ENCODE data around the gene IL4I1.
A peak's percentile ranks its signal among the peaks of the same experiment; 100 is the strongest.

IL4I1 gene

DNA sequence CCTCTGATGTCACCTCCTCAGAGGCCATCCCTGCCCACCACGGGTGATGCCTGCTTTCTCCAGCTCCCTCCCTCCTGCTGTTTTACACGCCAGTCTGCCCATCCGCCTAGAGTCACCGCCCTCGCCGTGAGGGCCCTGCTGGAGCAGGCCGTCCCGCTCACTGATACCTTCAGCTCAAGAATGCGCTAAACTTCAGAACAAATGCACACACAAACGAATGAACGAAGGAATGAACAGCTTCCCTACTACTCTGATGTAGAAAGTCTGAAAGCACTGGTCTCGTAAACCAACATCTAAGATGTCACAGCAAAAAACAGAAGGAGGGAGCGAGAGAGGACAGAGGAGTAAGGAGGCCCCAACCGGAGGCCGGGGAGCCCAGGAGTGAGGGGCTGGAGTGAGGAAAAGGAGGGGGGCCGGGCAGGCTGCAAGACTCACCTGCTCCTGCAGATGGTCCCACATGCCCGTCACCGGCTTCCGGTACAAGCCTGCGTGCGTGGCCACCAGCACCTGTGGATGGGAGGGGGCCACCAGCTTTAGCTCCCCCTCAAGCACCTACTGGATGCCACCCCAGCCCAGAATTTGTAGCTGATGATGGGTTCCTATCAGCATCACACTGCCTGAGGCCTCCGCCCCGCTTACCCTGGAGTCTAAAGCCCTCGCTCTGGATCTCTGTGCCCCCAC lies 33.3 kb downstream of the IL4I1 start:
- TF ChIP-seq GATA1 (IDR thresholded peaks at IDR 0.05; ENCODE audit: low read depth, low read length): no peak
- no peak for DNase-seq

DNA sequence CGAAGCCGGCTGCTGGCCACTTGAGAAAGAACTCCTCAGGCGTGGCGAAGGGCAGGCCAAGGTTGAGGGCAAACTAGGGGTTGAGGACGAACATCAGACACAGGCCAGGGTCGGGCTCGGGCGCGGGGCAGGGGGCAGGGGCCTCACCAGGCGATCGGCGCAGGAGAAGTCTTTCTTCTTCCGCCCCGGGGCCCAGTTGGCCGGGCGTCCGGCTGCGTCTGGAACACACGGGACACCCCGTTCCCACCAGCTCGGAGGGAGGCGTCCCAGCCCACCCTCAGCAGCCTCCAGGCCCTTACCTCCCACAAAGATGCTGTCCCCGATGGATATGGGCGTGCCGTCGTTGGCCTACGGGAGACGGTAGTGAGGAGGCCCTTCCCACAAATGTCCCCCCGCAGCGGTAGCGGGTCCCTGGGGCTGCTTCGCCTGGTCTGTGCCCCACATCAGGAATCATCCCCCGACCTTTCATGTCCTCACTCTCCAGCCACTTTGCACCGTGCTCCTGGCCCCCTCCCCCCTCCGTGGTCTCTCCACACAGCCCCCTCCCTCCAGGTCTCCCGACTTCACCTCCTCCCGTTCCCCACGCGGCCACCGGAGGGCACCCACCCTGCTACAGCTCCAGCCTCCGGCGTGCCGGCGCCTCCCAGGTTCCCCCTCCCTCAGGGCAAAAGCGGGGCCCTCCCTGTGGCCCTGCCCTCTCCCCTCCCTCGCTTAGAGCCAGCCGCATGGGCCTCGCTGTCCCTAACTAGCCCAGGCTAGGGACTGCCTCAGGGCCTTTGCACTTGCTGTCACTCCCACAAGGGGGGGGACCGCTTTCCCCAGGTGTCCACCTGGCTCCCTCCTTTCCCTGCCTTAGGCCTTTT lies 34.1 kb downstream of the IL4I1 start:
- DNase-seq: peak in 1 of 2 experiments; percentile 53
- TF ChIP-seq GATA1 (IDR thresholded peaks at IDR 0.05; ENCODE audit: low read depth, low read length) (no peak), POLR2A (IDR thresholded peaks at IDR 0.05; ENCODE audit: low read length) (no peak)

DNA sequence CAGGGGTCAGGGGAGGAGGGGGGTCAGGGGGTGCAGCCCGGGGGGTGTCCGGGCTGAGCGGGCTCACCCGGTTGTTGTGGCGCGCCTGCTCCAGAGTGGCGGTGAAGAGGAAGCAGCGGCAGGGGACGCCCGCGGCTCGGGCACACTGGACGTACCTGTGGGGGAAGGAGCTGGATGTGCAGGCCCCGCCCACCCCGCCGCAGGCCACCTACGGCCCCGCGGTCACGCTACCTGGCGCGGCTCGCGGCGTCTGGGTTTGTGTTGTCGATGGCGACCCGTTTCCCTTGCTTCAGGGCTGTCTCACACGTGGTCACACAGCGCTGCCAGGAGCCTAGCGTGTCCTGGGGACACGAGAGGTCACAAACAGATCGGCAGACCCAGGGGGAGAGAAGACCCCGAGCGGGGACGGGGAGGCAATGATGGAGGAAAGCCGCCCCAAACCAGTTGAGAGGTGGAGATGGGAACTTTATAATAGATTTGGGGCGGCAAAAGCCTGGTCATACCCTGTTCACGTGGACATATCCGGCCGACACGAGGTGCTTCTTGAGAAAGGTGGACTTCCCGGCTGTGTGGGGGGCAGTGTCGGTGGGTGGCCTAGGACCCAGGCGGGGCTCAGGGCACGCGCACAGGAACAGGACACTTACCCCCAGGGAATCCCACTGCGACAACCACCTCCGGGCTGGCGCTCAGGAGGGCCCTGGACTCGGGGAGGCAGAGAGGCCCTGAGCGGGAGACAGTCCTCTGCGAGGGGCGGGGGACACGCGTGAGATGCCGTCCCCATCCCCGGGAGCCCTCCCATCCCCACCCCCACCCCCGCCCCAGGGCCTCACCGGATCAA lies 34.9 kb downstream of the IL4I1 start:
- no peak for DNase-seq
- TF ChIP-seq GATA1 (IDR thresholded peaks at IDR 0.05; ENCODE audit: low read depth, low read length) (no peak), POLR2A (IDR thresholded peaks at IDR 0.05; ENCODE audit: low read length) (no peak)

DNA sequence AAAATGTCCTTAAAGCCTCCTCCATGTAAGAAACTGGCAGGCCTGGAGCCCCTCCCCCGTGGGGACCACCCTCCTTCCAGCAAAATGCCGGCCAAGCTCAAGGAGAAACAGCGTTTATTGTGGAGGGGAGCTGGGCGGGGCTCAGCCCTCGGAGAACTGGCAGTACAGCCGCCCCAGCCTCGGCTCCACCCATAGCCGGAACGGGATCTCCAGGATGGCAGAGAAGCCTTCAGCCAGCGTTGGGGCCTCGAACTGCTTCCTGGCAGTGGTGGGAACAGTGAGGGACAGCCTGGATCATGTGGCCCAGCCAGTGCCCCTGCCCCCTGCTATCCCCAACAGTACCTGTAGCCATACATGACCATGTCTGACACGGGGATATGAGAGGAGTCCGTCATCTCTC lies 35.6 kb downstream of the IL4I1 start:
- no peak for DNase-seq
- no peak for TF ChIP-seq GATA1 (IDR thresholded peaks at IDR 0.05; ENCODE audit: low read depth, low read length)
- TF ChIP-seq POLR2A (IDR thresholded peaks at IDR 0.05; ENCODE audit: low read length): no peak

DNA sequence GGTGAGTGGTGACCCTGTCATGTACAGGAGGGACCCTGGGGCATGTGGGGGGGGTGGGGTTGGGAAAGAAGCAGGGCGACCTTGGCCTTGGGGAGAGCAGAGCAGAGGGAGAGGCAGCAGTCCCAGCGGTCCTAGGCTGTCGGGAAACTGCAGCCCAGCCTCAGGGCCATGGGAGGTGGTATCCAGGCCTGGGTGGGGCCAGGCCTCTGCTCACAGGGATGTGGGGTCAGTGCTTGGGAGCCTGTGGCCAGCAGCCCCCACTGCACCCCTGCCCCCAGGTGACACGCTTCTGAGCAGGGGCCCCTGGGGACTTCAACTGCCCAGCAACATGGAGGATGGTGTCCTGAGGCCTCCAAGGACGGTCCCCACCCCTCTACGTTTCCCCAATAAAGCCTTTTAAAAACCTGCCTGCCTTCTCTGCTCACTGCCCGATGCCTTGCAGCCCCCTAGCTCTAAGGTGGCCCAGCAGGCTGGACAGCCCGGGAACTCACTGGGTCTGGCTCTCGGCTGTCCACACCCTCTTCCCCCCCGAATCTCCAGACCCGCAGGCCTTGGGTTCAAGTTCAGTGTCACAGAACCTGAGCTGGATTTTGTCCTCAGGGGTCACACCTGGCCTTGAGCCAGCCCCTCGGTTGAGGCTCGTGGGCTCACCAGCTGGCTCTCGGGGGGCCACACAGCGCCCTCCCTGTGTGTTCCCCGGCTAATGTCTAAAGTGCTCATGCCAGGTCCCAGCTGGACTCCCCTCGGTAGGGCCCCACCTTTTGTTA lies 36.2 kb downstream of the IL4I1 start:
- TF ChIP-seq POLR2A (IDR thresholded peaks at IDR 0.05; ENCODE audit: low read length) (no peak), GATA1 (IDR thresholded peaks at IDR 0.05; ENCODE audit: low read depth, low read length) (no peak)
- DNase-seq: no peak

DNA sequence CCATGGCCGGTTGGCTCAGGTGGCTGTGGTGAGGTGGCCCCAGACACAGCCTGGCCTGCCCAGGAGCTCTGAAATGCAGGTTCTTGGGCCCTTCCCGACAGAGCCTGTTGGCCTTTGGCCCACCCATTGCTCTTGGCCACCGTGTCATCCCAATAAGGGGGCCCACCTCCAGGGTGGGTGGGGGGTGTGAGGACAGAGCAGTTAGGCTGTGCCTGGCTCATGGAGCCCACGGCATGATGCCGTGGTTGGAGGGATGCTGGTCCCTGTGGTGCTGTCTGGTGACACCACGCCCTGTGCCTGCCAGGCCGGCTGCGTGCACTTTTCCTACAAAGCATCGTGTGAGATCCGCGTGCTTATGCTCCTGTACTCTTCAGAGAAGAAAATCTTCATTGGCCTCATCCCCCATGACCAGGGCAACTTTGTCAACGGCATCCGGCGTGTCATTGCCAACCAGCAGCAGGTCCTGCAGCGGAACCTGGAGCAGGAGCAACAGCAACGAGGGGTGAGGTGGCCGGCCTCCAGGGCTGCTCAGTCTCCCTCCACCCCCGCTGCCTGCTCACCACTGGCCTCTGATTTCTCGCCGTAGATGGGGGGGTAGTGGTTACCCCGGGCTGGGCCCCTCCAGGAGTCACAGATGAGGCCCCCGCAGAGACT lies 36.9 kb downstream of the IL4I1 start:
- no peak for TF ChIP-seq GATA1 (IDR thresholded peaks at IDR 0.05; ENCODE audit: low read depth, low read length)
- TF ChIP-seq POLR2A (IDR thresholded peaks at IDR 0.05; ENCODE audit: low read length): peak; percentile 0
- no peak for DNase-seq

DNA sequence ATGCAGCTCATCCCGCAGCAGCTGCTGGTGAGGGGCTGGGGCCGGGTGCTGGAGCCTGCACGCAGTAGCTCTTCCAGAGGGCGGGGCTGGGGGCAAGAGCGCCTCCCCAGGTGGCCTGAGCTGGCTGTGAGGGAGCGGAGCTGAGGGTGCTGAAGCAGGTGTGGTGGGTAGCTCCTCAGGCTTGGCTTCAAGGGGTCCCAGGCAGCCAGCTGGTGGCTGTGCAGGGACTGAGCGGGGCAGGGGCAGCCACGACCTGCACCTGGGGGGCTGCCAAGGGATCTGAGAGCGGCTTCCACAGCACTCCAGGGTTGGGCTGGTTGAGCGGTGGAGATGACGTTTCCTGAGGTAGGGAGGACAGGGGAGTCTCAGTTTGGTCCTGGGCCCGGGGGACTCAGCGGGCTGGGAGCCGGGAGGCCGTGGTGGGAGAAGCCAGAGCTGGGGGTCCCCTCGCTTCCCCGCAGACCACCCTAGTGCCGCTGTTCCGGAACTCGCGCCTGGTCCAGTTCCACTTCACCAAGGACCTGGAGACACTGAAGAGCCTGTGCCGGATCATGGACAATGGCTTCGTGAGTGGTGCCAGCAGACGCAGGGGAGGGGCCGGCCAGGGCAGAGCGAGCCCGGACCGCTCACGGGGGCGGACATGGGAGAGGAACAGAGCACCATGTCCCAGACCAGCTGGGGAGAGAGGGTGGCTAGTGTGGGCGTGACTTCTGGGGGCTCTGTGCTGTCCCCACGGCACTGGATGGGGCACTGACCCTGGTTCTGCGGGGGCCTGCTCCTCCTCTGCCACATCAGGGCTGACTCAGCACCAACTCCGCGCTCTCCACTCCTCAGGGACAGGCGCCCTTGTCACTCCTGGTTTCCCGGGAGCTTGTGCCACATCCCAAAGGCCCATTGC lies 38.4 kb downstream of the IL4I1 start:
- DNase-seq: no peak
- TF ChIP-seq POLR2A (IDR thresholded peaks at IDR 0.05; ENCODE audit: low read length): no peak
- no peak for TF ChIP-seq GATA1 (IDR thresholded peaks at IDR 0.05; ENCODE audit: low read depth, low read length)

DNA sequence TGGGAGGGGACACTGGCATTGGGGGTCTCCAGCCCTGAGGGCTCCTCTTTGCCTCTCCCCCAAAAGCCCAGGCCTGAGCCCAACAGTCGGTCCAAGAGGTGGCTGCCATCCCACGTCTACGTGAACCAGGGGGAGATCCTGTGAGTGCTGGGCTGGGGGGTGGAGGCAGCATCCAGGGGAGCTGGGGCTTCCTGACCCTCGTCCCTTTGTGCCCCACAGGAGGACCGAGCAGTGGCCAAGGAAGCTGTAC lies 38.9 kb downstream of the IL4I1 start:
- DNase-seq: no peak
- peak; percentile 17 for TF ChIP-seq POLR2A (IDR thresholded peaks at IDR 0.05; ENCODE audit: low read length)
- TF ChIP-seq GATA1 (IDR thresholded peaks at IDR 0.05; ENCODE audit: low read depth, low read length): no peak

DNA sequence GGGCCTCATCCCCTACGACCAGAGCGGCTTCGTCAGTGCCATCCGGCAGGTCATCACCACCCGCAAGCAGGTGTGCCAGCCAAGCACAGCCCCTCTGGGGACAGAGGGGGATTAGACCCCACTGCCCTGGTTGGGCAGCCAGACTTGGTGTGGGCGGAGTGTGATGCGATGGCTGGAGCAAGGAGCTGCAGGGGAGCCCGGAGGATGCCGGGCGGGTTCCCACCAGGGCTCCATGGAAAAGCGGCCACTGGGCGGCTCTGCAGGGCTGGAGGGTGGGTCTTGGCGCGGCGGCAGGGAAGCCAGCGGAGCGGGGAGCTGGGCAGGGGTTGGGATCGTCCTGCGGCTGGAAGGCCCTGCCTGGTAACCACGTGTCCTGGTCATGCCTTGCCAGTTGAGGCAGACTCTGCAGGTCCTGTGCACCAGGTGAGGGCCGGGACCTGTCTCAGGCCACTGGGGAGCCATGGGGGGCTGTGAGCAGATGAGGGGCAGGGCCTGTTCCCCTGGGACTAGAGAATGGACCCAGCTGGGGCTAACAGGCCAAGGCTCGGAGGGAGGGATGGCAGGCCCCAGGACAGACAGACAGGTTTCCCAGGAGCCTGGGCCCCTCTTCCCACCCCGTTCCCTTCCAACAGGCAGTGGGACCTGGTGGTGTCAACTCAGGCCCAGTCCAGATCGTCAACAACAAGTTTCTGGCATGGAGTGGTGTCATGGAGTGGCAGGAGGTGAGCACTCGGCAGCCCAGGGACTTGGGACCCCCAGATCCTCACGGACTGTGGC lies 39.4 kb downstream of the IL4I1 start:
- TF ChIP-seq GATA1 (IDR thresholded peaks at IDR 0.05; ENCODE audit: low read depth, low read length) (no peak), POLR2A (IDR thresholded peaks at IDR 0.05; ENCODE audit: low read length) (no peak)
- no peak for DNase-seq

DNA sequence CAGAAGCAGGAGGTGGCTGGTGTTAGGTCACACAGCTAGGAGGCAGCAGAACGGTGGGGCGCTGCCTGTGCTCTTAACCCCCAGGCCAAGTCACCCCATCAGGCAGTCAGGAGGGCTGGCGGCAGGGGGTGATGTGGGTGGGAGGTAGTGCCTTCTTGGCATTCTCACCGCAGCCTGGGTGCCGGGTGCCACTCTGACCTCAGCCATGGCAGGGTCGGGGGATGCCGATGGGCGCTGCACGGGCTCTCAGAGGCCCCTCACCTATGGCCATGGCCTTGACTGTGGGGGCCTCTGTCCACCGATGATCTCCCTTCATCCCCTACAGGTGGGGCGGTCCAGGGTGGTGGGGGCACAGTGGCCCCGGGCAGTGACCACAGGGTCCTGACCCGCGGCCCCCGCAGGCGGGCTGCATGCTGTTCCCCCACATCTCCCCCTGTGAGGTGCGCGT lies 40.1 kb downstream of the IL4I1 start:
- DNase-seq: no peak
- TF ChIP-seq POLR2A (IDR thresholded peaks at IDR 0.05; ENCODE audit: low read length): no peak
- no peak for TF ChIP-seq GATA1 (IDR thresholded peaks at IDR 0.05; ENCODE audit: low read depth, low read length)

DNA sequence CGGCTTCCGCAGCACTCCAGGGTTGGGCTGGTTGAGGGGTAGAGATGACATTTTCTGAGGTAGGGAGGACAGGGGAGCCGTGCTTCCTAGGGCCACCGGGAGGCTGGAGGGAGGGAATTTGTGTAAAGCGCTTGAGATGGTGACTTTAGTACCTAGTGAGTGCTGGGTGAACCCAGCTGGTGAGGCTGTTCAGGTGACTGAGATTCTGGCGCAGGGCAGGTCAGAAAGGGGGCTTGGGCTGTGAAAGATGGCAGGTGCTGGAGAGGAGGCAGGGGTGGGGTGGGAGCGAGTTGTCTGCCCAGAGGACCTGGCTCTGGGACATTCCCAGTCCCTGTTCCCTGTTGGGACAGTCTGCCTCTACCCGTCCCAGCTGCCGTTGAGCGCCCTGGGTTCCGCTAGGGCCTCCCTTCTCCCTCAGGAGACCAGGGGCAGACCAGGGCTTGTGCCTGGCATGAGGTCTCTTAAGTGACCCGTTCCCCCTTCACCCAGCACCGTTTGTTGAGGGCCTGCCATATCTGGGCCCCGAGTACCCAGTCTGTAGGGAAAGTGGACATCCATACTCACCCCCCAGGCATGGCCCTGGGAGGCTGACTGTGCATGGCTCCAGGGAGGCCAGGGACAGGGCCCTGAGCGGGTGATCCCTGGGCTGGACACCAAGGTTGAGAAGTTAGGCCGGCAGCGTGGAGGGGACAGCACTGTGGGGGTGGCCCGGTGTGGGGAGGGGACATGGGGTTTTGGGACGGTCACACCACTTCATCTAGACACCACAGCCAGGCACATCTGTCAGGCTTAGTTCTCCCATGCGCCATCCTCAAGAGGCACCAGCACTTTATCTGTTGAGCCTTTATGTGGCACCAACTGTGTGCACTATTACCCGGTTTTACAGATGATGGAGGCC lies 40.8 kb downstream of the IL4I1 start:
- TF ChIP-seq POLR2A (IDR thresholded peaks at IDR 0.05; ENCODE audit: low read length) (peak; percentile 47), GATA1 (IDR thresholded peaks at IDR 0.05; ENCODE audit: low read depth, low read length) (no peak)
- DNase-seq: no peak
